Mammary epithelial cell (primary cell): ENCODE data around the gene DDC.

Experiments used
- CTCF ChIP-seq, 2 donors: IDR thresholded peaks in 1 of 2; conservative IDR thresholded peaks in 1 of 2; 2 replicates each; pipeline ENCODE4 v1.5.1; 2011 to 2012; ENCODE audit warnings: inconsistent platforms in 2 of 2, low read length in 2 of 2, mild to moderate bottlenecking in 2 of 2, control low read depth in 1 of 2, low read depth in 1 of 2; ENCODE audit not compliant: insufficient read depth in 1 of 2; ENCODE audit errors: extremely low read depth in 1 of 2
- EZH2 ChIP-seq: IDR thresholded peaks from 2 replicates; pipeline ENCODE4 v1.6.1; 2012; ENCODE audit warnings: low read length, inconsistent platforms, borderline replicate concordance

GRCh38 chr7:50422858-50423257 lies 142.3 kb downstream of the DDC start:
- TF ChIP-seq CTCF (conservative IDR thresholded peaks at IDR 0.05 in 1 of 2, IDR thresholded peaks at IDR 0.05 in 1 of 2; ENCODE audit: extremely low read depth in 1 of 2, insufficient read depth in 1 of 2, low read depth in 1 of 2, low read length in 2 of 2) (no peak), EZH2 (no peak)
